HG03108 (cell line): ENCODE data around the gene HTRA3.
"Not testable (repeated sequence)": the region's sequence is repeated elsewhere in the genome, so short reads cannot be mapped to it uniquely, and the experiment has no call there.

Source experiments
- ATAC-seq: cut with Tn5 transposase; IDR thresholded peaks from one replicate; pipeline ENCODE4 v1.9.1; 2021; ENCODE audit warnings: moderate library complexity; ENCODE audit not compliant: unreplicated experiment

HTRA3 gene

DNA sequence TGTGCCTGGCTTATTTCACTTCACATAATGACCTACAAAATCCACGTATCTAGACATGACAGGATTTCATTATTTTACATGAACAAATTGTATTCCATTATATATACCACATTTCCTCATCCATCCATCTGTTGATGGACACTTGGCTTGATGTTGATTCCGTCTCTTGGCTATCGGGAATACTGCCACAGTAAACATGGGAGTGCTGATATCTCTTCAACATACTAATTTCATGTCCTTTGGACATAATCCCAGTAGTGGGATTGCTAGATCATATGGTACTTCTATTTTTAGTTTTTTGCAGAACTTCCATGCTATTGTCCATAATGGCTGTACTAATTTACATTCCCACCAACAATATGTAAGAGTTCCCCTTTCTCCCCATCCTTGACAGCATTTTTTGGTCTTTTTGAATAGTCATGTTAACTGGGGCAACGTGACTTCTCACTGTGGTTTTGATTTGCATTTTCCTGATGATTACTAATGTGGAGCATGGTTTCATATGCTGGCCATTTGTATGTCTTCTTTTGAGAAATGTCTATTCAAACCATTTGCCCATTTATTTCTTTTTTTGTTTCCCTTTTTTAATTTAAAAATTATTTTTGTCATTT is 68.9 kb downstream of the HTRA3 start:
- no peak for ATAC-seq

DNA sequence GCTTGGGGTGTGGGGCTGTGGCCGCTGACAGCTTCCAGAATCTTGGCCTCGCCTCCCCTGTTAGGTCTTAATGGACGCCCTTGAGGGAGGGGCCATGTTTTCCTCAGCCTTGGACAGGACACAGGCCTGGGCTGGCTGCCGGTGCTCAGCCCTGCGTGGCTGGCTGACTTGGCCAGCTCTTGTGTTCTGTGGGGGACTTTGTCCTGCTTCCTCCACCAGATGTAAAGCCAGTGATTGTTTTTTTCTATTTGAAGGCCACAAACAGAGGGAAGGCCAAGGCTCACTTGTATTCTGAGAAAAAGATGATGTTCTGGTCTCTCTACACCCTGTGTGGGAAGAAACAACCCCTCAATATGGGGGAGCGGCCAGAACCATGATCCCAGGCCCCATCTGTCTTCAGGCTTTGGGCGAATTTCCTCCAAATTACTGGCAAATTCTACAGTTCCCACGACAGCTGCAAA is 71.3 kb downstream of the HTRA3 start:
- ATAC-seq: no peak

- not testable (repeated sequence) for ATAC-seq
Observed at GRCh38 chr4:8341281-8341680, 71.7 kb downstream of the HTRA3 start.

DNA sequence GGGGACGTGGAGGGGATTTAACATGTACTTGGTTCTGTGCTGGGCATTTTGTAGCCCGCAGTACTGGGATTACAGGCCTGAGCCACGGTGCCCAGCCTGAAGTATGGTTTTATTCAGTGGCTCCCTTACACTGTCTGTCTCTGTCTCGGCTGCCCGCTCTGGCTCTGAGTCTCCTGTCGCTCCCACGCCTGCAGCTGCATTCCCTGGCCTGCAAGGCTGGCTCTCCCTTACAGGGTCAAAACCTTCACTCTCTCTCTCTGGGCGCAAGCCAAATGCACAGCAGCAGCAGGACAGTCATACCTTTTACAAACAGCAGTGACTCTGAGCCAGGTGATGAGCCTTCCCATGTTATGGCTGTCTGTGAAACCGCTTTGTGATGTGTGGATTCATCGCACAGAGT is 72.1 kb downstream of the HTRA3 start:
- no peak for ATAC-seq

- no peak for ATAC-seq
Observed at GRCh38 chr4:8342651-8343261, 73.2 kb downstream of the HTRA3 start.

DNA sequence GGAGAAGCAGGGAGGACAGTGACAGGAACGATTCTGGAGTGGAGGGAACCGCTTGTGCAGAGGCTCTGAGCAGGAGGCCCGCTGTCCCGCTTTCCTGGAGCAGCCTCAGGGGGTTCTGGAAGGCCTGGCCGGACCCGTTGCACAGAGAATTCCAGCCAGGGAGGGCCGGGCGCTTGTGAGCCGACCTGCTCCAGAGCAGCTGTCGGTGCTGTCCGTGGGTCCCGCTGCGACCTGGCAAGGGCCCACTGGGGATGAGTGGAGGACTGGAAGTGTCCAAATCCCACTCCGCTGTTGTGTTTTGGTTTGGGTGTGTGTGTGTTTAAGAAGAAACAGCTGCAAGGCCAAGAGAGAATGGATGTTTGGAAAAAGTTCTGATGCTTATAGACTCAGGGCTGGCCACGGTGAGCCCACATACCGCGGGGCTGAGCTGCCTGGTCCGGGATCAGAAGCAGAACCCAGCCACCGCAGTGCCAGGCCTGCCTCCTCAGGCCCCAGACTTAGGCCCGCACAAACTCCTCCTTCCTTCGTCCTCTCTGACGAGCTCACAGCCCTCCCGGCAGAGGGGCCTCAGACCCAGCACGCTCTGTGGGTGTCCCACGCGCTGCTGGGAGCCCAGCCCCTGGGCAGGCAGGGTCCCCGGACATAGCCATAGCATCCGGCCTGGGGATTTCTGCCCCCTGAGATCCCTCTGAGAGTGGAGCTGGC is 73.9 kb downstream of the HTRA3 start:
- ATAC-seq: no peak

GRCh38 chr4:8343967-8344331 is 74.4 kb downstream of the HTRA3 start:
- ATAC-seq: no peak

DNA sequence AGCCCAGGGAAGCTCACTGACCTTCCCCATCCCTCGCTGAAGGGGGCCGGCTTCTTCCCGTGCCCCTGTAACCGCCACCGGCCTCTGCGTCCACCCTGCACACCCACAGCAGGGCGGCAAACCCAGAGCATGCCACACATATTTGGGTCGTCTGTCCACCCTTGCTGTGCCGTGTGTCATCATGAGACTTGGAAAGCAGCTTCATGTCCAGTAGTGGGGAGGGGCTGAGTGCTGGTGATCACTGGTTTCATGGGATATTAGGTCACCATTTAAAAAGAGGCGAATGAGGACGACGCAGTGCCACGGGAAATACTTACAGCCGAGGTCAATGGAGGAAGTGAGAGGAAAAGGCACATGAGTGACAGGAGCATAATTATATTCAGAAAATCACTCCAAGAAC is 74.8 kb downstream of the HTRA3 start:
- ATAC-seq: no peak

- ATAC-seq: no peak
Observed at GRCh38 chr4:8345053-8345945, 75.7 kb downstream of the HTRA3 start.

DNA sequence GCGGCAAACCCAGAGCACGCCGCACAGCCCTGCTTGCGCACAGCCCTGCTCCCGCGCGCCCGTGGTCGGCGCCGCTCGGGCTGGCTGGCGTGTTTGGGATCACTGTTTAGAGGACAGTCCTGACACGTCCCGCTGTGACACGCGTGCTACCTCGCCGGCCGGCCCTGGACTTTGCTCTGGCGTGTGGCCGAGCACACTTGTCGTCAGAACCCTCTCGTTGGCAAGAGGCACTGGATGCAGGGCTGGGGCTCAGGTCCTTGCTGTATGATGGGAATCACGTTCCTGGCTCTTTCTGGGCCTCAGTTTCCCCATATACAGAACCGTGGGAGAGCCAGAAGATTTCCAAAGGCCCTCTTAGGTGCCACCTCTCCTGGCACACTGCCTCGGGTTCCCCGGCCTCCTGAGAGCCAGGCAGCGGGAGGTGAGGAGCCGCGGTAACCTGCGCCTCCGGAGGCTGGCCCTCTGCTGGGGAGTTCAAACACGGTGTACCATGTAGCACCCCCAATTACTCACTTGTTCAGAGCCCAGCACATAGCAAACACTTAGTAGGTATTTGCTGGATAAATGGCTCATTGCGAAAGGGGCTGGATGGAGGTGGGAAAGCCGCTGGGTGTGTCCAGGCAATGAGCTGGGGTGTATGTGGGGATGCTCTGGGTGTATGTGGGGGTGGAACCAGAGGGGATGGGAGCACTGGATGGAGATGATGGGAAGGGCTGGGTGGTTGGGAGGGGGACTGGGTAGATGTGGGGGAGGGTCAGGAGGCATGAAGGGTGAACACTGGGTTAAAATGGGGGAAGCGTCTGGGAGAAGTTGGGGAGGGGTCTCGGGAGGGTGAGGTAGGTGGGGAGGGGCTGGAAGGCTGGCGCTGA is 76.6 kb downstream of the HTRA3 start:
- ATAC-seq: no peak

DNA sequence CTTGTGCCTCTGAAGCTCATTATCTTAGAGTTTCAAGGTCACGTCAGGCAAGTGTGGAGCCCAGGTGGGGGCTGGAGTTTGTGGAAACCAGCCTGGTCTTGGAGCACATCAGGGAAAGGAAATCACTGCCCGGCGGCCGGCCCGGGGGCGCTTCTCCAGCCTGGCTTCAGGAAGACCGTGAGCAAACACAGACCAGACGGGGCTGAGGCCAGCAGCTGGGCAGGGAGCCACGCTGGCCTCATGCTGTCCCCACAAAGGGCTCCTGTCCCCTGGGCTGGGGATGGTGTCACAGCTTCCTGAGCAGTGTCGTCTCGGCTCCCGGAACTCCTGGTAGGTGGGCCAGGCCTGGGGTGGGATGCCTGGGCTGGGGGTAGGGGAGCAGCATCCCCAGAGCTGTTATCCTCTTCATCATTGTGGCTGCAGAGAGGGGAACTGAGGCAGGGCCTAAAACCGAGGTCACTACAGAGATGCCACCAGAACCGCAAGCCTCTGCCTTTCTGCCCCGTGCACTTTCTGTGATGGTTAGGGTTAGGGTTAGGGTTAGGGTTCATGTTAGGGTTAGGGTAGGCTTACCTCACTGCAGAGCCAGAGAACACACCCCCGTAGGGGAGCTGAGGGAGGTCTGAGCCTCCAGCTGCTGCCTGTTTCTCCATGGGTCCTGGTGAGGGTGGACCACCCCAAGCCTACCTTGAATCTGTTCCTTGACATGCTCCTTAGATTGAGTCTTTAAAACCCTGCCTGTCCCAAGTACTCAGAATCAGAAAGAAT is 77.5 kb downstream of the HTRA3 start:
- ATAC-seq: no peak

- no peak for ATAC-seq
Observed at GRCh38 chr4:8347660-8348059, 78.1 kb downstream of the HTRA3 start.

DNA sequence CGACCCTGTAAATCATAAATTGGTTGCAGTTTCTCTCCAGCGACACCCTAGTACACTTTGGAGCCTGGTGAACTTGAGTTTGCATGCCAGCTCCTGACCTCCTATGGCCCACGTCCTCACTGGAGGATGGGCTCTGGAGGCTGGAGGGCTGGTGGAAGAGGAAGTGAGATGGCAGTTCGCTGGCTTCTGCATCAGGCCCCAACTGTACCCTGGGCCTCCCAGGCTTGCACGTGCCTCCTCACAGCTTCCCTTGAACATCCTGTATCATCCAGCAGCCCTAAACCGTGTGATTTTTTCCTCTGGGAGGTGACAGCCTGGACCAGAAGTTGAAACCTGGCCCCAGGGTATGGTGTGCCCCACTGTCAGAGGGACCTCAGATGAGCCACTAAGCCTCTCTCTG is 78.5 kb downstream of the HTRA3 start:
- ATAC-seq: no peak

DNA sequence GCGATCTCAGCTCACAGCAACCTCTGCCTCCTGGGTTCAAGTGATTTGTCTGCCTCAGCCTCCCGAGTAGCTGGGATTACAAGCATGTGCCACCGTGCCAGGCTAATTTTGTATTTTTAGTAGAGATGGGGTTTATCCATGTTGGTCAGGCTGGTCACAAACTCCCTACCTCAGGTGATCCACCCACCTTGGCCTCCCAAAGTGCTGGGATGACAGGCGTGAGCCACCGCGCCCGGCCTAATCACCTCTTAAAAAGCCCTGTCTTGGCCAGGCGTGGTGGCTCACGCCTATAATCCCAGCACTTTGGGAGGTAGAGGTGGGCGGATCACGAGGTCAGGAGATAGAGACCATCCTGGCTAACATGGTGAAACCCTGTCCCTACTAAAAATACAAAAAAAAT is 79.7 kb downstream of the HTRA3 start:
- ATAC-seq: not testable (repeated sequence)

DNA sequence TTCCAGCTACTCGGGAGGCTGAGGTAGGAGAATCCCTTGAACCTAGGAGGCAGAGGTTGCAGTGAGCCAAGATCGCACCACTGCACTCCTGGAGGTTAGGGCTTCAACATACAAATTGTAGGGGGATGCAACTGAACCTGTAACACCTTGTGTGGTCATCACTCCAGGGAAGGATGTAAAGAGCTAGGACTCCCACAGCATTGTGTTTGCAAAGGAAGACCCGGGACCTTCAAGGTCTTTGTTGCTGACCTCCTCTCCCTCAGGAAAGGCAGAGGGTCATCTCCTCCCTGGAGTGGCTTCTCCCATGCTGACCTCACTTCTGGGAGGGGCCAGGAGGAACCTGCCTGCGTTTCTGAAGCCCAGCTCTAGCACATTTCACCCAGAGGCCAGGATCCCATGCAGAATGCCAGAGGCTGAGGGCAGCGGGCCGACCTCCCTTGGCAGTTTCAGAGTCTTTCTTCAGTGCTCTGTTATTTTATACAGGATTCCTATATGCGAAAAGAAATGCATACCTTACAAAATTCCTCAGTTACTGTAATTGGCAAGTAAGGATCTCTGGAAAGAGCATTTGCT is 80.2 kb downstream of the HTRA3 start:
- ATAC-seq: no peak

GRCh38 chr4:8350352-8350751 is 80.8 kb downstream of the HTRA3 start:
- no peak for ATAC-seq

DNA sequence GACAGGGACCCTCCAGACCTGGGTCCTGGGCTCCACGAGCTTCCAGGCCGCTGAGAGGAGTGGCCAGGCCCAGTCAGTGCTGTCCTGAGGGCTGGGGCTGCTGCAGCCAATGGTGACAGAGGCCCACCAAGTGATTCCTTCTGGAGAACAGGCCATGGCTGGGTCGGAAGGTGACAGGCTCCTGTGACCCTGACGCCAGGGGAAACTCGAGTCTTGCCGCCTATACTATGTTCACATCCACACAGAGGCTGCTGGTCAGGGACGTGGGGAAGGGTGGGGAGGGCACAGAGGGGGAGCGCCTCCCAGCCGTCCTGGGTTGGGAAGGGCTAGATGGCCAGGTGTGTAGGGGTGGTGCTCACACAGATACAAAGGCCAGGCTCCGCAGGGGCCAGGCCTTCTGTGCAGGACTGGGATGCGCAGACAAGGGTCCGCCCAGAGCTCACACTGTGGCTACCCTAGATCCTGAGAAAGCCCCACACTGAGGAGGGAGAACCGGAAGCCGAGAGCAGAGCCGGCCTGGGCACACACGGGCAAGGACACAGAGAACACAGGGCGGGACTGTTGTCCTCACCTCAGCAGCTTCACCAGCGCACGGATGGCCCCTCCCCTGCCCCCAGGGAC is 81.4 kb downstream of the HTRA3 start:
- ATAC-seq: no peak

- no peak for ATAC-seq
Observed at GRCh38 chr4:8351931-8352367, 82.4 kb downstream of the HTRA3 start.
